Choroid plexus epithelial cell (primary cell): Measurements from ENCODE around the gene ADORA1.
A peak's percentile ranks its signal among the peaks of the same experiment; 100 is the strongest.

Experiments
- DNase-seq: peaks from one replicate; pipeline ENCODE4 v3.0.0-alpha.2; 2010; ENCODE audit warnings: low read depth
- H3K4me3 ChIP-seq: 2 replicates; pipeline ENCODE4 v1.5.1; 2011; ENCODE audit warnings: low read depth, mild to moderate bottlenecking, control low read depth, low read length, moderate library complexity
- TF ChIP-seq, protein P1 (sequence below): conservative IDR thresholded peaks from 2 replicates; pipeline ENCODE4 v1.5.1; 2011; ENCODE audit warnings: low read depth, mild to moderate bottlenecking, control low read depth, inconsistent platforms, low read length, moderate library complexity

The ADORA1 gene

DNA sequence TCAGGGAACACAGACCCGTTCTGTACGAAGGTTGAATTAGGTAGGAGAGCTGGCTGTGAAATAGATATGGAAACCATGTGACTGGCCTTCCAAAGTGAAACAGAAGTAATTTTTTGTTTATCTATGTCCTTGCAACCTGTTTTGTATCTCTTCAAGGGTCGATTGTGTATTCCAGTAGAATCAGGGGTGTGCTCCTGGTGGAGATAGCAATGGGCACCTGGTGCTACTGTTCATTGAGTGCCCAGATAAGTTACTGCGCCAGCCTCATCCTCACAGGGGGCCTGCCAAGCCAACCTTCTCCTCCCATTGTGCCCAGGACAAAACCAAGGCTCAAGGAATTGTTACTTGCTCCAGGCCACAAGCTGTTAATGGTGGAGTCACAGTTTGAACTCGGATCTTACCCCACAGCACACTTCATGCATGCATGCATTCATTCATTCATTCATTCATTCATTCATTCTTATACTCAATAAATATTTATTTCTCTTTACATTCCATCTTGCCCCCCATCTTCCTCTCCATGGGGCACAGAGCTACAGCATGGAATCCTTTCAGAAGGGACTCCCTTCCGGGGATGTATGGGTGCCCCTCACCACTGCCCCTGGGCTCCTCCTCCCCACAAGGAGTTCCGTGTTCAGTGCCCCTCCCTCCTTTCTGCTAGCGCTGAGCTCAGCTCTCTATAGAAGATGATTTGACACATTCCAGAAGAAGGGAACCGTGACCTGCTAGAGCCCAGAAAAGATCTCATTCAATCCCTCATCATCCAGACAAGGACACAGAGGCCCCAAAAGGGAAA lies 24.0 kb downstream of the ADORA1 start:
- no peak for DNase-seq
- TF ChIP-seq, protein P1, sequence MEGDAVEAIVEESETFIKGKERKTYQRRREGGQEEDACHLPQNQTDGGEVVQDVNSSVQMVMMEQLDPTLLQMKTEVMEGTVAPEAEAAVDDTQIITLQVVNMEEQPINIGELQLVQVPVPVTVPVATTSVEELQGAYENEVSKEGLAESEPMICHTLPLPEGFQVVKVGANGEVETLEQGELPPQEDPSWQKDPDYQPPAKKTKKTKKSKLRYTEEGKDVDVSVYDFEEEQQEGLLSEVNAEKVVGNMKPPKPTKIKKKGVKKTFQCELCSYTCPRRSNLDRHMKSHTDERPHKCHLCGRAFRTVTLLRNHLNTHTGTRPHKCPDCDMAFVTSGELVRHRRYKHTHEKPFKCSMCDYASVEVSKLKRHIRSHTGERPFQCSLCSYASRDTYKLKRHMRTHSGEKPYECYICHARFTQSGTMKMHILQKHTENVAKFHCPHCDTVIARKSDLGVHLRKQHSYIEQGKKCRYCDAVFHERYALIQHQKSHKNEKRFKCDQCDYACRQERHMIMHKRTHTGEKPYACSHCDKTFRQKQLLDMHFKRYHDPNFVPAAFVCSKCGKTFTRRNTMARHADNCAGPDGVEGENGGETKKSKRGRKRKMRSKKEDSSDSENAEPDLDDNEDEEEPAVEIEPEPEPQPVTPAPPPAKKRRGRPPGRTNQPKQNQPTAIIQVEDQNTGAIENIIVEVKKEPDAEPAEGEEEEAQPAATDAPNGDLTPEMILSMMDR = no peak
- no peak overlapping the region for H3K4me3 ChIP-seq

DNA sequence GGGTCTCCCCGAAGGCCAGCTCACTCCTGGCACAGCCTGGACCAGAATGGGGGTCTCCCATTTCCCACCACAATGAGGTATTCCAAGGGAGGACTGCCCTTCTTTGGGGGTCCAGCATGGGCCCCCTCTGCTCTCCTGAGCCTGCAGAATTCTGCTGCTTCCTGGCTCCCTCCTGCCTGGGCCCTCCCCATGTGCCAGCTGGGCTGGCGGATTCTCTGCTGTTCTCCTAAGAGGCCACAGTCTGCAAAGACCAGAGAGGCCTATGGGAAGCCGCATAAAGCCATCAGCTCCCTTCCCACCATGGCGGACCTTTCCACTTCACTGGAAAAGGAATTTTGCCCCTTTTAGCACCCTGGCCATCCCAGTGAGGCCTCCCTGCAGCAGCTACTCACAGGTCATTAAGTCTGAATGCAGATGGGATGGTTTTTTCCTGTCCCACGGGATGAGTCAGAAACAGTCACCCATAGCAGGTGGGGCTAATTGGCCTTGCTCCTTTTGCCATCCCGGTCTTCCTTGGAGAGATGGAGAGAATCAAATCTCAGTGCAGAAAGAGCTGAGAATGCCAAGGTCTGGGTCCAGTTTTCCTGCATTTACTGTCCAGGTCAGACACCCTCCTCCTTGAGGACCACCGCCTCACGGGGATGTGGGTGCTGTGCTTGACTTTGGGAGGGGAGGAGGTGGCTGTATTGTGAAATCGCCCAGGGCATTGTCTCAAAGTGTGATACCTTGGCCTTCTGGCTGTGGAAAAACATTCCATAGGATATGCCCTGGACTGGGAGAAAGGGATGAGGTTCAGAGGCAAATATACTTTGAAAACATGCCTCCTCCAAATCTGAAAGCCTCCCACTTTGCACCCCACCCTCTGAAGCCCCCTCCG lies 24.9 kb downstream of the ADORA1 start:
- peak; percentile 15 for DNase-seq

DNA sequence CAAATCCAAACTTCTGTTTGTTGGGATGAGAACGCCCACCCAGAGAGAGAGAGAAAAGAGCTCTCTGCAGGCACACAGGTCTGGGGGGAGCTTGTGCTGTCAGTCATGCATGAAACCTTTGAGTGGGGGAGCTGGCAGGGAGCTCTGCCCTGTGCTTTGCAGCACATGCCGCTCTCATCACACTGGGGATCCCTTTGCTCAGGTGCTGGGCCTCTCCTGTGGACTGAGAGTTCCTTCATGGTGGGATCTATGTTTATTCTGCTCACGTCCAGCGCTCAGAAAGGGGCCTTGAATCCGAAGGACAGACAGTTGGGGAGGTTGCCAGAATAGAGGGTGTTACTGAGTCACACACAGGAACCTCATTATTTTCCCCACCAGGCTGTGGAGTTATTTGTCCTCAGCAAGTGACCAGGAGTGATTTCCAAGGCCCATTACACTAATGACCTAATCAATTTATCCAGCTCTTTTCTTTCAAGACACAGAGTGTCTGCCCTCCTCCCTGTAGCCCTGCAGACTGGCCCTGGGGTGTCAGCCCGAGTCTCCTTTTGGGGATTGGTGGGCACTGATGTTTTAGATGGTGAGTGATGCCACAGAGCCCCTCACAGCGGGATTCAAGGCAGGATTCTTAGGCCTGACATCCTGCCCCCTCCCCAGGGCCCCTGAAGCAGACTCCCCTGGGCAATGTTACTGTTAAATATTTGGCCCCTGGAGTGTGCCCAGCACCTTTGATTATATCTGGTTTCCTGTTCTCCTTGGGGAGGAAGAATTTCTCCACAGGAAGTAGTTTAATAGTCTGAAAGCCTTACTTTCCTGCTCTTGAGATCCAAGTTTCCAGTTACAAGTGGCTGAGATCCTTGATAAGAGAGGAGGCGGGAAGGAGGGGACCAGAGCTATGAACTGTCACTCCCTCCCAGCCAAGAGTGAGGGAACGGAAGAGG lies 25.8 kb downstream of the ADORA1 start:
- H3K4me3 ChIP-seq = no peak overlapping the region
- TF ChIP-seq, protein P1 = no peak
- no peak for DNase-seq

More for the DNA sequence above, 24.9 kb downstream of the ADORA1 start:
- no peak overlapping the region for H3K4me3 ChIP-seq
- TF ChIP-seq, protein P1 = no peak

DNA sequence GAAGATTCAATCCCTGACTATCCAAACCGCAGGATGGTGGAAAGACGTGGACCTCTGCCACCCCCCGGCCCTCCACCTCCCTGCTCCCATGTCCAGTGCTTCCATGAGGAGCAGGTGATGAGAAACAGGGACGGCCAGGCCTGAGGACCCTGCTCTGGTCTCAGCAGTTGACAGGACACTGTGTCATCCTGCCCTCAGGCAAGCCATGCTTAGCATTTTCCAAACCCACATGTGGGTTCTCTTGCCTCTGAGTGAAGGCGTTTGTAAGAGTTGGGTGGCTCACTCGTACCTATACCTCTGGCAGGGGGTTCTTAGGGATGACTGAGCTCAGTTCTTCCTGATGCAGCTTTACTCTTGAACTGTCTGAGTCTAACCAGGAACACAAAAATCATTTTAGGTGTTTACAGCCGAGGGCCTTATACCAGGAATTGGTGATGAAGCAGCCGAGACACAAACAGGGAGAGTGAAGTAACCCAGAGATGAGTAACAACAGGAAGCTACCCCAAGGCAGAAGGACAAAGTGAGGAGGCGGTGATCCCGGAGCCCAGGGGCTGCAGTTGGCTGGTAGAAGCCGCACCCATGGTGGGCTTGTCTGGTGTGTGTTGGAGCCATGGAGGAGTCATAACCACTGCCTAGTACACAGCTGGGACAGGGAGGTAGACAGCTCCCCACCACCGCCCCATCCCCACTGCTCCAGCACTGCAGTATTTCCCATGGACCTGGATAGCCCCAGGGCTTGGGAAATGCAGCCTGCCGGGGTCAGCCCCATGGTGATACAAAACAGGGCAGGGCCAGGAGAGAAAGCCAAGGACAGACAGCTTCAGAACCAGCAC lies 26.7 kb downstream of the ADORA1 start:
- TF ChIP-seq, protein P1 = no peak
- peak; percentile 47 for DNase-seq
- H3K4me3 ChIP-seq = no peak overlapping the region

DNA sequence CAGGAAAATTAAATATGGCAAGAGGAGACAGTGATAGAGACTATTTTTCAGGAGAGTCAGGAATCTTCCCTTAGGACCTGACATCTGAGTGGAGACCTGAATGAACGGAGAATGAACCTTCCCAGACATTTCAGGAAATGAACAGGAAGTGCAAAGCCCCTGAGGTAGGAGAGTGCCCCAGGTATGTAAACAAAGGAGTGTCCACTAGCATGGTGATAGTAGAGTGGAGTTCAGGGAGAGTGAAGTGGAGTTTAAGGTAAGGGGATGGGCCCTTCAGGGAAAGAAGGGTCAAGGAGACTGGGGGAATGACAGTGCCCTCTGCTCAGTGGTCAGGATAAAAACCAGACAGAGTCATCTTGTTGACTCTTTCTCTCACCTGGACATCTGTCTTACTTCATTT lies 28.8 kb downstream of the ADORA1 start:
- TF ChIP-seq, protein P1 = no peak
- no peak overlapping the region for H3K4me3 ChIP-seq
- no peak for DNase-seq

DNA sequence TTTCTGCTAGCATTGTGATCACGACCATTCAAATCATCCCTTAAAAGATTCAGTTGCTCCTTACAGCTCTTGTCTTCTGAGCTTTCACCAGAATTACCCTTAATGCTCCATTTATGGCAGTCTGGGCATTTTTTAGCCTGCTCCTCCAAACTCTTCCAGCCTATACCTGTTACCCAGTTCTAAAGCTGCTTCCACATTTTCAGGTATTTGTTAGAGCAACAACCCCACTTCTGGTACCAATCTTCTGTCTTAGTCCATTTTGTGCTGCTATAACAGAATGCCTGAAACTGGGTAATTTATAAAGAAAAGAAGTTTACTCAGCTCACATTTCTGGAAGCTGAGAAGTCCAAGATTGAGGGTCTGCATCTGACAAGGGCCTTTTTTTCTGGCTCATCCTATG lies 30.9 kb downstream of the ADORA1 start:
- no peak for DNase-seq
- TF ChIP-seq, protein P1 = no peak
- H3K4me3 ChIP-seq = no peak overlapping the region
